Measurements from ENCODE around the gene SNRPF.
A peak's percentile ranks its signal among the peaks of the same experiment; 100 is the strongest.

The SNRPF gene

GRCh38 chr12:95859344-95859816 is 628 bp downstream of the SNRPF start:
- peak in 1 of 2 donors; percentile 10 for DNase-seq (ENCODE audit: low read depth in 2 of 2)

GRCh38 chr12:95859947-95860850 is 1.4 kb downstream of the SNRPF start:
- no peak for DNase-seq (ENCODE audit: low read depth in 2 of 2)

- no peak for DNase-seq (ENCODE audit: low read depth in 2 of 2)
These were observed 3.3 kb downstream of the SNRPF start for GRCh38 chr12:95862038-95862437.

GRCh38 chr12:95863337-95863736 is 4.6 kb downstream of the SNRPF start:
- DNase-seq (ENCODE audit: low read depth in 2 of 2), result no peak

GRCh38 chr12:95870897-95871296 is 12.1 kb downstream of the SNRPF start:
- no peak for DNase-seq (ENCODE audit: low read depth in 2 of 2)

- DNase-seq (ENCODE audit: low read depth in 2 of 2), result no peak
These were observed 15.7 kb downstream of the SNRPF start for GRCh38 chr12:95874452-95874851.

GRCh38 chr12:95877622-95878021 is 18.9 kb downstream of the SNRPF start:
- no peak for DNase-seq (ENCODE audit: low read depth in 2 of 2)

GRCh38 chr12:95880895-95881294 is 22.1 kb downstream of the SNRPF start:
- no peak for DNase-seq (ENCODE audit: low read depth in 2 of 2)

GRCh38 chr12:95881331-95881955 is 22.7 kb downstream of the SNRPF start:
- DNase-seq (ENCODE audit: low read depth in 2 of 2), result no peak

- DNase-seq (ENCODE audit: low read depth in 2 of 2), result no peak
These were observed 23.3 kb downstream of the SNRPF start for GRCh38 chr12:95882080-95882479.

- no peak for DNase-seq (ENCODE audit: low read depth in 2 of 2)
These were observed 24.1 kb downstream of the SNRPF start for GRCh38 chr12:95882873-95883272.

GRCh38 chr12:95884998-95885397 is 26.2 kb downstream of the SNRPF start:
- DNase-seq (ENCODE audit: low read depth in 2 of 2), result no peak

- no peak for DNase-seq (ENCODE audit: low read depth in 2 of 2)
These were observed 28.6 kb downstream of the SNRPF start for GRCh38 chr12:95887311-95887710.

GRCh38 chr12:95890958-95891357 is 32.2 kb downstream of the SNRPF start:
- DNase-seq (ENCODE audit: low read depth in 2 of 2), result no peak

GRCh38 chr12:95896846-95897245 is 38.1 kb downstream of the SNRPF start:
- no peak for DNase-seq (ENCODE audit: low read depth in 2 of 2)

- no peak for DNase-seq (ENCODE audit: low read depth in 2 of 2)
These were observed 39.3 kb downstream of the SNRPF start for GRCh38 chr12:95898081-95898480.

GRCh38 chr12:95908573-95908972 is 49.8 kb downstream of the SNRPF start:
- no peak for DNase-seq (ENCODE audit: low read depth in 2 of 2)

GRCh38 chr12:95909871-95910270 is 51.1 kb downstream of the SNRPF start:
- no peak for DNase-seq (ENCODE audit: low read depth in 2 of 2)
